HG03457 (cell line): ENCODE measurements around the gene FOXO3.

Source experiments
- ATAC-seq: cut with Tn5 transposase; IDR thresholded peaks from one replicate; pipeline ENCODE4 v1.9.1; 2021; ENCODE audit warnings: moderate number of reproducible peaks; ENCODE audit not compliant: unreplicated experiment

Gene FOXO3

DNA sequence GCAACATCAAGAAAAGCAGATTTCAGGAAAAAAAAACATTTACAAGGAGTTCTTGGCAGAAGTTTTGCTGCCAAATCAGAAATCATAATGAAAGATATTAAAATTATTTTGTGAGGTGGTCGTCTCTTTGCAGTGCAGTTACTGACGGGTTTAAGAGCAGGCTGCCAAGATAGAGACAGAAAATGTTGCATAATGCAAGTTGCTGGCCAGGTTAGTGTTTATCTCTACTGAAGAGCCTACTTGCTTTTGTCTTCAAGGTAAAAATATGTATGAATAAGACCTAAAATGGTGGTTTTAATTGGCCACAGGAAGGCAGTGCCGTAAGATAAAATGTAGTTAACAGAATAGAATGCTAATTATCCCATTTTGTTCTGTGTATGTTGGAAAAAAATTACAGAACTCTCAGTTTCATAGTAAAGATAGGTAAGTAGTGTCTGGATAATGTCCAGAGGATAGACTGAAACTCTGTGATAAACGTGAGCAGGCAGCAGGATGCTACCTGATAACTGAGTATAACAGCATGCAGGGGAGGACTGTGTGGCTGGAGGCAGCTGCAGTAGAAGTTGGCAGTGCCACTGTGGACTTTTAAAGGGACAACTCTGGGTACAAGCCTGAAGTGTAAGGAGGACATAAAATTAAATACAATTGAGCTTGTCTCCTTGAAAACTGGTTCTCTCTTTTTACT is 13.9 kb downstream of the FOXO3 start:
- ATAC-seq, result no peak

DNA sequence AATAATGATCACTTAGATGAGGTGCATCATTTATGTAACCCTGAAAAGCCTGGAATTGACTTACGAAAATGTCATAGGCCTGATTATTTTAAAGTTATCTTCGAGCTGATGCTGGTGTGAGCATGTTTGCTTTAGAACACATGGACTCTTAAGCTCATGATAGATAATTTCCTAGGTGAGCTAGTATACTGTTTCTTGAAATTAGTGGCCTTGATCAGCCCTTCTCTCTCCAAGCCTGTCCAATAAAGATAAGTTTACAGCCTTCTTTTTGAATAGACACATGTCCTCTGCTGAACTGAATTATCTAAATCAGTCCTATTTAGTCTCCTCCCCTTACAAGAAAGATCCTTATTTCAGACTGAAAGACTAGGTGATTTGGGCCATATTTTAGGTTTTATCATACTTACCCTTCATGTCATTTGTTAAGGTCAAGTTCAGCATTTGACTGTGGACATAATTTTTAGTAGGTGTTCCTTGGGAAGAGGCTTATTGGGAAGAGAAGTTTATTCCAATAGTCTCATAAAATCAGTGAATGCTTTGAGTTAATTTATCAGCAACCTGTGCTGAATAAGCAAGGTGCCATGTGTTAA is 15.3 kb downstream of the FOXO3 start:
- no peak for ATAC-seq

DNA sequence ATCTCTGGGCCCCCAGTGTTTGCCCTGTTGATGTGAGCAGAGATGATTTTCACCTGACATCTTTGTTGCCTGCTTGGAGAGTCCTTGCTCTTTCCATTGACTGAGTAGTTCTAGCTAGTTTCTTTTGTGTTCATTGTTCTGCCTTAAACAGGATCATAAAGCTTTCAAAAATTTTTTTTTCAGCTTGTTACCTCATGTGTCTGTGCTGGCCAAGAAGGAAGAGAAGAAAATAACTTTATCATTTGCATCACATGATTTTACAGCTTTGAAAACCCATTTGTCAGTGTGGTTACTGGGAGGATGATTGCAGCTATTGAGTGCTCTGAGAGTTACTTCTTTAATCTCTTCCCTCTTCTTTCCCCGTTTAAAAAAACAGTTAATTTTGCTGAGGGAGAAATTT is 16.0 kb downstream of the FOXO3 start:
- ATAC-seq, result no peak

DNA sequence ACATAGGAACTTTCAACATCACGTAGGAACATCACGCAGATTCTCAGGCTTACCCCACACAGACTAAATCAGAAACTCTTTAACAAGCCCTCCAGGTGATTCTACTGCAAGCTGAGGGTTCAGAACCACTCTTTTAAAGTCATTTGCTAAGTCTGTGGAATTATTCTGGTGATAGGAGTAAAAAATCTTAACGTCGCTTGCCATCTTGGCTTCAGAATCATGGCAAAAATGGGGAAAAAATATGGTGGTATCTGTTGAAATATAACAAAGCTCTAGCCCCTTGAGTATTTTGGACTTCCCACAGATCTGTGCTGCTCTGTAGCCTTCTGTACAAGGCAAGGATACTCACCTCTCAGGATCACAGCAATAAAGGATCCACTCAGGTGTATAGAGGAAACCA is 17.4 kb downstream of the FOXO3 start:
- ATAC-seq, result no peak

DNA sequence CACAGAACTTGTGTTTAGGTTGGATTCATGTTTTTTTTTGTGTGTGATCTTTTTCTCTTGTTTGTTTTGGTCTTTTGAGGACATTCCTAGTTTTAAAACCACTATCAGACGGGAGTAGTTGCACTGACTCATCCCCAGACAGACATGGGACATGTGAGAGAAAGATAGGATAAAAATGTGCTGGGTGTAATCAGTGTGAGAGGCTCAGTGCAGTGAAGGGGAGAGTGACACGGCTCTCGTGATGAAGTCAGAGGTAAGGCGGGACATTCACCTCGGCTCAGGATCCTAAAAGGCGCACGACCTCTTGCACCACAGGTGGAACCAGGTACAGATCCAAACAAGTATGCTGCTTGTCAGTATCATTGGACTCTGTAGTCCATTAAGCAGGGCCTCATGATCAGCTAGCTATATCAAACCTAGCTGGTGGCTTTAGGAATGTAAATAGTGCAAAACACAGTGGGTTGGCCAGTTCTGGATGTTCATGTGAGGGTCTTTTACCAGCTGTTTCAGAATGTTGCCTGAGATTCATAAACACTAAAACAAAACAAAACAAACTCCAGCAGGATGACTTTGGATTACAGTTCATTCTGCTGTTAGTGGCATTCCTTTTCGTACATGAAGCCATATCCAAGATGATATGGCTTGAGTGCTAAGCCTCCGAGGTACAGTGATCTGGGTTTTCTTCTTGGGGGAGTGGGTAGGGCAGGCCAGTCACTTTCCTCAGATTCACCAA is 18.0 kb downstream of the FOXO3 start:
- ATAC-seq, result no peak

DNA sequence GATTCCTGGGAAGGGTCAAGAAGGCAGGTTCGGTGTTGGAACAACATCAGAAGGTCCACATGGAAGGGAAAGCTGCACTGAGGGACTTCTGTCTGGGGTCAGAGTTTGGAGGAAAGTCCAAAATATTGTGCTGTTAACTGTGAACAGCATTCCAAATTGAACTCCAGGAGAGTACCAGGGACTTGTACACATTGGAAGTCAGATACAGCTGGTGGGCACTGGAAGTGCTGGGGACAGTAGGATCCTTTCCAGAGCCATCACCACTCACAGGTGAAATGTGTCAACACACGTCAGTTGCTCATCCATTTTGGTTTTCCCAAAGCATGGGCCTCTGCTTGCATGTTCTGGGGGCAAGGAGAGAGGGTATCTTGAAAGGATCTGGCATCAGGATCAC is 18.6 kb downstream of the FOXO3 start:
- no peak for ATAC-seq

DNA sequence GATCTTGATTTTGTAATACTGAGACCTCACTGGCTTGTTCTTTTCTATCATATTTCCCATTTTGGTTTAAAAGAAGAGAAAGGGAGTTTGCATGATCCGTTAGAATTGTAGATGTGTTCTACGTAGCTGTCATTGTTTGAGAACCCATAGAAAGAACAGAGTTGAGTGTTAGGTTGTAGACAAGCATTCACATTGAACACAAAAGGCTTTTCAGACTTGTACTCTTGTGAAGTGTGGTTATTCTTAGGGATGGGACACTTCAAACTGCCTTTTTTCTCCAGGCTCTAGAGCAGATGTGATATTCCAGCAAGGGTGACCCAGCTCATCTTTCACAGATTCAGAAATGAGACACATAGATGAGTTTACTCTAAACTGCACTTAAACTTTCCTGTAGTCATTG is 19.9 kb downstream of the FOXO3 start:
- ATAC-seq, result no peak

- ATAC-seq, result no peak
These were observed 20.7 kb downstream of the FOXO3 start for GRCh38 chr6:108581237-108581931.

GRCh38 chr6:108581932-108582475 is 21.3 kb downstream of the FOXO3 start:
- no peak for ATAC-seq

DNA sequence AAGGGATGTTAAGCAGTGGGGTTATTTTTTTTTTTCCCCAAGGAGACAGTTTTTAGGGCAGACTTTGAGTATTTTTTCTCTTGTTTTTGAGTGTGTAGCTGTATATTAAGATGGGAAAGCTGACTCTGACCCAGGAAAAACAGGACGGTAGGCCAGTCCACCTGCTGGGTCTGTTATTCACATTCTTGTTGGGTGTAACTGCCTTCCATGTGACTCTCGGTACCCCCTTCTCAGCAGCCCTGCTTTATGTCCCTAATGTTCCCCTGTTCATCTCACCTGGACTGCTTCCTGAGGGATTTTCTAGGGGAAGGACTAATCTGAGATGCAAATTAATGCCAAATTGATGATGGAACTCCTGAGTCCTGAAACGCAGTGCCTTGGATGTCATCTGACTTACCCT is 21.9 kb downstream of the FOXO3 start:
- ATAC-seq, result no peak

- no peak for ATAC-seq
These were observed 23.6 kb downstream of the FOXO3 start for GRCh38 chr6:108584323-108584722.

GRCh38 chr6:108585359-108585758 is 24.6 kb downstream of the FOXO3 start:
- ATAC-seq, result no peak

- ATAC-seq, result no peak
These were observed 25.3 kb downstream of the FOXO3 start for GRCh38 chr6:108585921-108586536.

DNA sequence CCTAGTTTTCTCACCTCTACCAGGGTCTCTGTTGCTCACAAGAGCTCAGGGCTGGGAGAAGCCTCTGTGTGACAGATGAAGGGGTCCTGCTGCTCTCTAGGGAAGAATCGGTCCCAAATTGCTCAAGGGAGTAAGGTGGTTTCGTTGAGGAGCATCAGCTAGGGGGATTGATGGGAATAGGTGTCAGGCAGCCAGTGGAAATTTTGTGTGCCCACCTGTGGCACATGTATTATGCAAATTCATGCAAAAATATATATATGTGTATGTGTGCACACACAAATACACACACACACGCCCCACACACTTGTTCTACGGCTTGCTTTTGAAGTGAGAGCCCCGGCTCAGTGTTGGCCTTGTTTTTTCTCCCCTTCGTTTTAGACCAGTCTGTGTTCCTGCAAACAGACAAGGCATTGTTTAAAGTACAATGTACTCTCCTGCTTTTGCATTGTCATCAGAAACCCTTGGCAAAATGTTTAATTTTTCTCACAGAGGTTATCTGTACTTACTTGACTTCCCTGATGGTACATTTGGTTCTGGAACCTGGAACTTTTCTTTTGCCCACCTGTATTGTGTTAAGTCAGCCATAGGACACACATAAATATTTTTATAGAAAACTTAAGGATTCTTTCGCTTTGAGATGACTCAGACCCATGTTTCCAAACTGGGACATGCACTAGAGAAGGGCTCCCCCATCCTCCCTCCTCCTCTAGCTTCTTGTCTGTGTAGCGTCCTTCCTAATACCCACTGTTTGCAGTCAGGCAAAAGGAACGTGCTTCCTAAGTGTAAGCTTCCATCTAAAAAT is 26.7 kb downstream of the FOXO3 start:
- no peak for ATAC-seq

- ATAC-seq, result no peak
These were observed 27.9 kb downstream of the FOXO3 start for GRCh38 chr6:108588586-108588985.

- ATAC-seq, result no peak
These were observed 28.6 kb downstream of the FOXO3 start for GRCh38 chr6:108589244-108589791.

DNA sequence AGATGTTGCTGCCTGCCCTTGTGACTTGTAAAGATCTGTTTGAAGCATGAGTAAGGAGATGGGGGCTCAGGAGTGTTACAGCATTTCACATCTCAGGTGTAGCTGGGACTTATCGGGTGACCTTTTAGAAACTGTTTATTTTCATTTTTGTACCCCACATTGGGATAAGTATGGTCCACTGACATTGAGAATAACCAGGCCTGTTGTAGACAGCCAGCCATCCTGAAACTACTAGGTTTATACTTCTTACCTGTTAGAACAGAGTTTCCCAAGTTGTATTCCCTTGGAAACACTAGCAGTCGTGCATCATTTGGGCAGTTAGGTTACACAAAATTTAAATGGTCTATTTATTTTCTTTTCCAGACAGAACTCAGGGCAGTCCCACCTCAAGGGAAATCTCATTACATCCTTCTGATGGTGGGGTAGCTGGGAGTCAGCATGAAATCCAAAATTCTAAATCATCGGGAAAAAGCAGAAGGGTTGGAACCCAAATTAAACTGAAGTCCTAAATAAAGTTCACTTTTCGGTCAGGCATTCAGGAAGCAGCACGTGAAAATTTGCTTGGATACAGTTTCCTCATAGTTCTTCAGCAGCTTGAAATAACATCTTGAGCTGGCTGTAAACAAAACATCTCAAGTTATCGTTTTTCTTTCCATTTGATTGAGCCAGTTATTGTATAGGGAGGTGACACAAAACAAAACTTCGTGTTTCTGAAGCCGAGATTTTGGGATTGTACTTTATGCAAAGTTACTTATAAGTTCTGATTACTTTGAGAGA is 30.5 kb downstream of the FOXO3 start:
- no peak for ATAC-seq

DNA sequence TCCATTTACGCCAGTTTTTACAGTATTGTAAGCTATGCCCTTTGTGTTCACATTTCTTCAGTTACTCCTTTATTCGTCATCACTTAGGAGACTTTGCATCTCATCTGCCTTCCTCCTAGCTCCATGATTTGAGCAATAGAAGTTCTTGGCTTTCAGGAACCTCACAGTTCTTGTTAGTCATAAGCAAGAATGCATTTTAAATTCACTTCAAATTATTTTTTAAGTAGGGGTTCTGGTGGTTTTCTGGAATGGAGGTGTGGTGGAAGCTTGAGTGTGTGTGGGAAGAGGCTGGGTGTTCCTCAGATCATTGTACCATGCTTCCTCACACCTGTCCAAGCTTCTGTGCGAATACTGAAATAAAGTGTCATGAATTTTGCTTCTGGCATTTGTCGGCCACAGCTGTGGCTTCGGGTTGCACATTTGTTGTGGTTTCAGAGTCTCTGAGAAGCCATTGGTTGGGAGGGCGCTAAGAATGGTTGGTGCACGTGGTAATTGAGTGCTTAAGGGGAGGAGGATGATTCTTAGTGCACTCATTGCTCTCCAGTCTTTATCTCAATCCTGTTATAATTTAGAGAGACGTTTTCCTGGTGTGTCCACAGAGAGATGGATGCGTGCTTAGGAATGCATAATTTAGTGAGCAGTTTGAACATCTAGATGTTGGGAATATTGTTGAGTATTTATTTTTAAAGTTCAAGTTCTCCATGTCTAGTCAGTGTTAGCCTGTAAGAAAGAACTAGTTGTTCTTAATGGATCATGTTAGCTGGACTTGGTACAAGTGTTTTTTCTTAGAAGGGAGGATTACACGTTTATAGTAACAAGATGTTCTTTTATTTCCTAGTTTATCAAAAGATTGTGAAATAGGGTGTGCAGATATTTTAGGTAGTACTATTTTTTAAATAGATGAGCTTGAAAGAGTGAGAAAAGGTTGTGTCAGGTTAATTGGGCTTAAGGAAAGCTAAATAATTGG is 31.9 kb downstream of the FOXO3 start:
- no peak for ATAC-seq
